GM12801 (cell line): ENCODE measurements around the gene CHCHD3.

Source experiments
- TF ChIP-seq, protein P1 (sequence below): IDR thresholded peaks from one replicate; pipeline ENCODE4 v1.5.1; 2011; ENCODE audit warnings: control low read depth; ENCODE audit not compliant: insufficient read length; ENCODE audit errors: extremely low read depth

Gene CHCHD3

DNA sequence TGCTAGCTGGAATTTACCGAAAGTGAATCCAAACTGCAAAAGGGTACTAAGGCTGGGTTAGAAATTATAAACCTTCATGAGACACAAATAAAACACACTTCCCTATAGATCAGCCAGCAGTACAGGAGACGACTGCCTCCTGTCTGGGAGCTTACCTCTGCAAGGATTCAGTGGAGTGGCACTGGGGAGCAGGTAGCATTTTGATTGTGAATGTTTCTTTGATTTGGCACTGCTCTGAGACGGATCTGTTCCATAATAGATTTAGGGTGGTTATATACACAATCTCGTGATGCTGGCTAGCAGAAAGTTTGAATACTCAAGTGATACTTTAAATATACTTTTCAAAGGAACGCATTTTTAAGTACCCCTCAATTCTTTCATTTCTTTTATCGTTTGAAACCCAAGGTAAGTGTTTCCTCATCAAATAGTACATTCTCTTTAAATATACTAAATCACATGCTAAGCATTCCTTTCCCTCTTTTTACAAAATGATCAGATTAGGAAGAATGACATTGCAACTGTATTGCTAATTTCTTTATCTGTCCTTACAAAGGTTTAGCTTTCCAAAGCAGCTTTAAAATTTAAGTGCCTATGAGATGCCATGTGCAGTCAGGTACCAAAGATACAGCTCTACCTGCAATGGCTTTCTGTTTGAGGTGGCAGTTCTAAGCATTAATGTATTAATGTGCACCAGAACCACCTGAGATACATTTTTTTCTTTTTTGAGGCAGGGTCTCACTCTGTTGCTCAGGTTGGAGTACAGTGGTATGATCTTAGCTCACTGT is 20.6 kb upstream of the CHCHD3 start:
- TF ChIP-seq, protein P1, sequence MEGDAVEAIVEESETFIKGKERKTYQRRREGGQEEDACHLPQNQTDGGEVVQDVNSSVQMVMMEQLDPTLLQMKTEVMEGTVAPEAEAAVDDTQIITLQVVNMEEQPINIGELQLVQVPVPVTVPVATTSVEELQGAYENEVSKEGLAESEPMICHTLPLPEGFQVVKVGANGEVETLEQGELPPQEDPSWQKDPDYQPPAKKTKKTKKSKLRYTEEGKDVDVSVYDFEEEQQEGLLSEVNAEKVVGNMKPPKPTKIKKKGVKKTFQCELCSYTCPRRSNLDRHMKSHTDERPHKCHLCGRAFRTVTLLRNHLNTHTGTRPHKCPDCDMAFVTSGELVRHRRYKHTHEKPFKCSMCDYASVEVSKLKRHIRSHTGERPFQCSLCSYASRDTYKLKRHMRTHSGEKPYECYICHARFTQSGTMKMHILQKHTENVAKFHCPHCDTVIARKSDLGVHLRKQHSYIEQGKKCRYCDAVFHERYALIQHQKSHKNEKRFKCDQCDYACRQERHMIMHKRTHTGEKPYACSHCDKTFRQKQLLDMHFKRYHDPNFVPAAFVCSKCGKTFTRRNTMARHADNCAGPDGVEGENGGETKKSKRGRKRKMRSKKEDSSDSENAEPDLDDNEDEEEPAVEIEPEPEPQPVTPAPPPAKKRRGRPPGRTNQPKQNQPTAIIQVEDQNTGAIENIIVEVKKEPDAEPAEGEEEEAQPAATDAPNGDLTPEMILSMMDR = no peak

DNA sequence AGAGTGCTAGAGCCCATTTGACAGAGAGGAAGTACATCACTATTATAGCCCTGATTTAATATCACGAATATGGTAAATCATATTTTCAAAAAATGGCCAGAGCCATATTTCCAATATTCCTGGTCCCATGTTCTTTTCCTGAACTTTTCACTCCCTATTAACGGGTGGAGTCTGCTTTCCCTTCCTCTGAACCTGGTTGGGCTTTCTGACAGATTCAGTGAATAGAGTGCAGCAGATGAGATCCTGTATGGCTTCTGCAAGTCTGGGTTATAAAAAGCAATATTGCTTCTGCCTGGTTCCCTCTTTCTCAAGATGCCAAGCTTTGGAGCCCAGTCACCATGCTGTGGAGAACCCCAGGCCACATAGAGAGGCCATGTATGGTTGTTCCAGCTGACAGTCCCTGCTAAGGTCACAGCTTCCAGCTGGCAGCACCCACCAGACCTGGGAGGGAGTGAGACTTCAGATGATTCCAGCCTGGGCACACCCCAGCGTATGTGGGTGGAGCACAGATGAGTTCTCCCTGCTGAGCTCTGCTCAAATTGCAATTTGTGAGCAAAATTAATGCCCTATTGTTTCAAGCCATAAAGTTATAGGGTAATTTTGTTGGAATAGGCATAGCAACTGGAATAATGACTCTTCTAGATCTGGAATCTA is 17.9 kb upstream of the CHCHD3 start:
- TF ChIP-seq, protein P1 = no peak

DNA sequence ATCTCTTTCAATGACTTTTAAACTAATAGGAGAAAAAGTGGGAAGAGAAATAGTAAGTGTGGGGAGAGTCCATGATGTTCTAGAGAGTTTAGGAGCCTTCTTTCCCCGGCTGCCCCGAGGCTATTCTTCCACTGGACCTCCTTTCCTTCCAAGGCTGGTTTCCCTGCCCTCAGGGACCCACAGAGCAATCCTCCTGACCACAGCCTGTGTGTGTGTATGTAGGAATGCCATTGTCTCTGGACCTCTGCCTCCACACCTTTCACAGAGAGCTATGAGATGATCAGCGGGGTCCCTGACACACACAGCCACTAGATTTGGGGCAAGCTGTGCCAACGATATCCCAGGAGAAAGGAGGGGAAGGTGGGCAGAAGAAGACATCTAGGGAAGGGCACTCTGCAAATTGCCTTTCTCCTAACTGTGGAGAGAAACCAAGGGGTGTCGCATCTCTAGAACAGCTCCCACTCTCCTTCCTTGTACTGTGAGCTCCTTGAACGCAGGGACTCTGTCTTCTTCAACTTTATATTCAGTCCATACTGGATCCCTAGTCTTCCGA is 13.3 kb upstream of the CHCHD3 start:
- TF ChIP-seq, protein P1 = no peak

DNA sequence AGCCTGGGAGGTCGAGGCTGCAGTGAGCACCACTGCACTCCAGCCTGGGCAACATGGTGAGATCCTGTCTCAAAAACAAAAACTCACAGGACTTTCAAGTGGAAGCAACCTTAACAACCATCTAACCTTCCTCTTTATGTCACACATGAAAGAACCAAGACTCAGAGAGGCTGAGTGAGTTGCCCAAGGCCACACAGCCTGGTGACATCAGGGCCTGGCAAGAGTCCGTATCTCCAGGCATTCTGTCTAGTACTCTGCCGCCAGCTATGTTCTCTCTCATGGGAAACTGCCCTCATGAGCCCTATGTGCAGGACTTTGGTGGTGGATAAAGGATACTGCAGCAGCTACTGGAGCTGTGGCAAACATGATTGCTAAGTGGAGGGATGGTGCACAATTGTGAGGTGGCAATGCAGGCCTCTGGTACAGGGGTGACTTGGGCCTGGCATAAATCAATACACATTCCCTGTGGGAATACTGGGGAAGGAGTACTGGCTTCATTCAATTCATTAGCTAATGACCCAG is 10.1 kb upstream of the CHCHD3 start:
- TF ChIP-seq, protein P1 = no peak

DNA sequence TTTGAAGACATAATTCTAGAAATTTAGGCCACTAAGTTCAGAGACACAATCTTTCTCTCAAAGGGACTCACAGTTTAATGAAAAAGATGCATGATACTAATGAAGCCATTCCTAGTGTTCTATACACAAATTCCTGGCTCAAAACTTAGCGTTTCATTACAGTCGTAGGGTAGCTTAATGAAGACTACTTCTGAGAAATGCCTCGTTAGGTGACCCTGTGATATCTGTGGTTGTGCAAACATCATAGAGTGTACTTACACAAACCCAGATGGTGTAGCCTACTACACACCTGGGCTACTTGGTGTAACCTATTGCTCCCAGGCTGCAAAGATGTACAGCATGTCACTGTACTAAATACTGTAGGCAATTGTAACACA is 488 bp upstream of the CHCHD3 start:
- TF ChIP-seq, protein P1 = no peak

DNA sequence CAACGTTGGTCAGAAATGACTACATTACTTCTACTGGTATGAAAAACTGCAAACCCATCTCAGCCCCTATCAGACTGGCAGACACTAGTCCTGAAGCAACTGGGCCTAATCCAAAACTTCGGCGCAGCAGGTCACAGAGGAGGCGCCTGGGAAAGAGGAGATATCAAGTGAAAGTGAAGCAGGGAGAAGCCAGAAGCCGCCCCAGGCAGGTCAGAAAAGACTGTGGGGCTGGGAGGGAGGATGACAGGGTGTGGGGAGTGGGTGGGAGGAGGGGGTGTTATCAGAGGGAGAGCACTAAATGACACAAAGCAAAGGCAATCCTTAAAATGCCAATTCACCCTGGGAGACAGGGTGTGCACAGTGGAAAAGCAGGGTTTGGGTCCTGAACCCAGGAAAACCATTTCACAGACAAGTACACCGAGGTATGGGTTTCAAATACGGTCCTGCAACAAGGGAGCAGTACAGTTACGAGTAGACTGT is 731 bp downstream of the CHCHD3 start:
- TF ChIP-seq, protein P1 = no peak

DNA sequence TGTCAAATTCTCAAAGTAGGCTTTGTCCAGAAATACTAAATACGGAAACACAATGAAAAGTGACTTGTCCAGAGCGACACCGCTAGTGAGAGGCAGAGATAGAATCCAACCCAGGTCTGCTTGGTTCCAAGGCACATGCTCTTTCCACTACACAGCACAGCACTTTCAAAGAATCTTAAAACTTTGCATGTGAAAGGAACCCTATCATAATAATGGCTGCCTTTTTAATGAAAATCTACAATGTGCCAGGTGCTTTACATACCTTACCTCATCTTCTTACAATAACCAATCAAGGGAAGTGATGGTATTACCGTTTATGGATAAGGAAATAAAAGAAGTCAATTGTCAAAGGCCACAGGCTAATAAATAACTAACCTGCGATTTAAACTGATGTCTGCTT is 2.6 kb downstream of the CHCHD3 start:
- TF ChIP-seq, protein P1 = no peak
